MM.1S (cell line): ENCODE measurements around the gene CNTD1.
"Not testable (repeated sequence)": the region's sequence is repeated elsewhere in the genome, so short reads cannot be mapped to it uniquely, and the experiment has no call there.

Experiments
- DNase-seq: peaks from one replicate; pipeline ENCODE4 v3.0.0-alpha.2; 2015
- H2AFZ ChIP-seq: fragments of 300-600 bp; sonication (generic); 2 replicates; pipeline ENCODE4 v1.6.0; 2016; ENCODE audit warnings: antibody characterized with exemption, low read length
- H3F3A ChIP-seq: fragments of 300-600 bp; sonication (generic); 2 replicates; pipeline ENCODE4 v1.6.1; 2016; ENCODE audit warnings: mild to moderate bottlenecking, antibody characterized with exemption, low read length, moderate library complexity, mixed read lengths; ENCODE audit not compliant: insufficient read depth
- H3K27ac ChIP-seq: fragments of 300-600 bp; sonication (generic); 2 replicates; pipeline ENCODE4 v1.5.1; 2016; ENCODE audit warnings: mild to moderate bottlenecking, low read length
- H3K27me3 ChIP-seq: fragments of 300-600 bp; sonication (generic); replicated peaks from 2 replicates; pipeline ENCODE4 v1.6.0; 2016; ENCODE audit warnings: low read length; ENCODE audit not compliant: insufficient read depth
- H3K36me3 ChIP-seq: fragments of 300-600 bp; sonication (generic); replicated peaks from 2 replicates; pipeline ENCODE4 v1.6.1; 2016; ENCODE audit warnings: mild to moderate bottlenecking, low read length, mixed read lengths; ENCODE audit not compliant: insufficient read depth
- H3K4me1 ChIP-seq: fragments of 300-600 bp; sonication (generic); 2 replicates; pipeline ENCODE4 v1.6.1; 2016; ENCODE audit warnings: low read length, mixed read lengths
- H3K4me2 ChIP-seq: fragments of 300-600 bp; sonication (generic); 2 replicates; pipeline ENCODE4 v1.6.0; 2016; ENCODE audit warnings: low read depth, low read length
- H3K4me3 ChIP-seq: fragments of 300-600 bp; sonication (generic); 2 replicates; pipeline ENCODE4 v1.5.1; 2016; ENCODE audit warnings: low read length, mixed read lengths
- H3K79me2 ChIP-seq: fragments of 300-600 bp; sonication (generic); 2 replicates; pipeline ENCODE4 v1.6.1; 2016; ENCODE audit warnings: mixed run types, low read length, mixed read lengths
- H3K9ac ChIP-seq: fragments of 300-600 bp; sonication (generic); 2 replicates; pipeline ENCODE4 v1.6.1; 2016; ENCODE audit warnings: low read length, mixed read lengths
- H3K9me2 ChIP-seq: fragments of 300-600 bp; sonication (generic); replicated peaks from 2 replicates; pipeline ENCODE4 v1.6.1; 2016; ENCODE audit warnings: mild to moderate bottlenecking, low read length, mixed read lengths; ENCODE audit not compliant: insufficient read depth
- H3K9me3 ChIP-seq: fragments of 300-600 bp; sonication (generic); replicated peaks from 2 replicates; pipeline ENCODE4 v1.6.1; 2016; ENCODE audit warnings: mild to moderate bottlenecking, low read length, mixed read lengths; ENCODE audit not compliant: insufficient read depth
- H4K20me1 ChIP-seq: fragments of 300-600 bp; sonication (generic); 2 replicates; pipeline ENCODE4 v1.6.1; 2016; ENCODE audit warnings: mild to moderate bottlenecking, low read length, moderate library complexity, mixed read lengths; ENCODE audit not compliant: insufficient read depth
- CTCF ChIP-seq: fragments of 300-600 bp; sonication (generic); IDR thresholded peaks from 2 replicates; pipeline ENCODE4 v1.5.1; 2016; ENCODE audit warnings: antibody characterized with exemption, low read length, mixed read lengths
- EZH2 ChIP-seq: fragments of 300-600 bp; sonication (generic); optimal IDR thresholded peaks from 2 replicates; pipeline ENCODE3; 2017; ENCODE audit warnings: low read depth, mild to moderate bottlenecking, antibody characterized with exemption, low read length, mixed read lengths
- EZH2phosphoT487 ChIP-seq: fragments of 300-600 bp; sonication (generic); IDR thresholded peaks from 2 replicates; pipeline ENCODE4 v1.6.1; 2018; ENCODE audit warnings: antibody characterized with exemption, low read length

CNTD1 gene

GRCh38 chr17:42850954-42851353 is 52.3 kb downstream of the CNTD1 start, which contains the start of gene AOC3:
AOC3 (plus strand) TSS chr17:42851199; CDS start chr17:42851344, 145 bp downstream.
- H3K4me3 ChIP-seq = no peak within 1 kb of the TSS
- H3K4me1 ChIP-seq = peaks cover 33% of the 10 kb centered on the region
- TF ChIP-seq EZH2 (no peak), EZH2phosphoT487 (no peak), CTCF (no peak)
- no peaks in the 10 kb centered on the region for H3K9me2 ChIP-seq
- no peaks in the 10 kb centered on the region for H3K36me3 ChIP-seq
- no peak for DNase-seq
- no peaks in the 10 kb centered on the region for H4K20me1 ChIP-seq
- H3F3A ChIP-seq = peaks cover 25% of the 10 kb centered on the region
- H3K79me2 ChIP-seq = no peaks in the 10 kb centered on the region
- H3K9ac ChIP-seq = no peak within 1 kb of the TSS
- H2AFZ ChIP-seq = no peak within 1 kb of the TSS
- H3K27ac ChIP-seq = no peak within 1 kb of the TSS
- H3K4me2 ChIP-seq = no peak within 1 kb of the TSS
- no peaks in the 10 kb centered on the region for H3K9me3 ChIP-seq
- no peaks in the 10 kb centered on the region for H3K27me3 ChIP-seq

- H4K20me1 ChIP-seq, H3K9ac ChIP-seq, DNase-seq, H3K4me2 ChIP-seq, H3K4me3 ChIP-seq, H3K79me2 ChIP-seq, H3K9me3 ChIP-seq, H3K27ac ChIP-seq, H3K36me3 ChIP-seq, H2AFZ ChIP-seq, H3K9me2 ChIP-seq, H3K27me3 ChIP-seq: not testable (repeated sequence)
- Histone ChIP-seq H3K4me1 (peaks cover 33% of the 10 kb centered on the region), H3F3A (peaks cover 24% of the 10 kb centered on the region)
Measured at GRCh38 chr17:42851371-42852240, 52.9 kb downstream of the CNTD1 start.

GRCh38 chr17:42852351-42852750 is 53.7 kb downstream of the CNTD1 start:
- H3K4me1 ChIP-seq = peaks cover 33% of the 10 kb centered on the region
- H4K20me1 ChIP-seq = no peaks in the 10 kb centered on the region
- no peak overlapping the region for H2AFZ ChIP-seq
- peaks cover 22% of the 10 kb centered on the region for H3F3A ChIP-seq
- no peaks in the 10 kb centered on the region for H3K27me3 ChIP-seq
- no peaks in the 10 kb centered on the region for H3K79me2 ChIP-seq
- H3K27ac ChIP-seq = peak overlapping the region; percentile 97
- no peaks in the 10 kb centered on the region for H3K9me3 ChIP-seq
- no peak overlapping the region for H3K4me3 ChIP-seq
- TF ChIP-seq EZH2phosphoT487 (no peak), EZH2 (no peak), CTCF (no peak)
- H3K9ac ChIP-seq = no peak overlapping the region
- no peaks in the 10 kb centered on the region for H3K9me2 ChIP-seq
- no peaks in the 10 kb centered on the region for H3K36me3 ChIP-seq
- DNase-seq = no peak
- H3K4me2 ChIP-seq = peak overlapping the region; percentile 62; the same call in 1 of the 2 replicates

- no peaks in the 10 kb centered on the region for H3K9me3 ChIP-seq
- peak overlapping the region; percentile 97 for H3K27ac ChIP-seq
- peak overlapping the region; percentile 52 for H2AFZ ChIP-seq
- peaks cover 20% of the 10 kb centered on the region for H3F3A ChIP-seq
- no peaks in the 10 kb centered on the region for H4K20me1 ChIP-seq
- H3K4me3 ChIP-seq = peak overlapping the region; percentile 26; the same call in 1 of the 2 replicates
- DNase-seq = no peak
- TF ChIP-seq EZH2 = no peak
- no peak for TF ChIP-seq EZH2phosphoT487
- TF ChIP-seq CTCF = peak; percentile 3; the same call in 1 of the 2 replicates
- H3K9me2 ChIP-seq = no peaks in the 10 kb centered on the region
- no peaks in the 10 kb centered on the region for H3K27me3 ChIP-seq
- H3K79me2 ChIP-seq = no peaks in the 10 kb centered on the region
- peak overlapping the region; percentile 62 for H3K4me2 ChIP-seq
- H3K4me1 ChIP-seq = peaks cover 33% of the 10 kb centered on the region
- H3K9ac ChIP-seq = peak overlapping the region; percentile 52
- no peaks in the 10 kb centered on the region for H3K36me3 ChIP-seq
Measured at GRCh38 chr17:42853004-42853403, 54.3 kb downstream of the CNTD1 start.
